Esophagus squamous epithelium (tissue), 5 donors: ENCODE measurements around the gene USH2A. TPM values are rescaled to one million over a fixed set of nuclear protein-coding genes. Genes with fewer than 3 reads are reported as not detected.

Source experiments
- DNase-seq: peaks from one replicate; lab custom pipeline; 2025; lab: John Stamatoyannopoulos, UW
- H3K27ac ChIP-seq, 4 donors: fragments of 200-600 bp; sonication (generic); one replicate each; pipeline ENCODE4 v1.5.1; 2016 to 2019; ENCODE audit warnings: mild to moderate bottlenecking in 1 of 4
- H3K27me3 ChIP-seq, 4 donors: fragments of 200-600 bp; sonication (generic); 1 replicate in 3 of 4; 2 replicates in 1 of 4; pipeline versions ENCODE4 v1.5.1 to v1.6.0; 2017 to 2021; ENCODE audit warnings: antibody characterized with exemption in 1 of 4
- H3K36me3 ChIP-seq, 3 donors: fragments of 200-600 bp; sonication (generic); one replicate each; pipeline ENCODE4 v1.5.1; 2016 to 2019
- H3K4me1 ChIP-seq, 3 donors: fragments of 200-600 bp; sonication (generic); one replicate each; pipeline ENCODE4 v1.5.1; 2017 to 2019
- H3K4me3 ChIP-seq, 4 donors: fragments of 200-600 bp; sonication (generic); 1 replicate in 3 of 4; 2 replicates in 1 of 4; pipeline ENCODE4 v1.5.1; 2016 to 2019; ENCODE audit warnings: mild to moderate bottlenecking in 2 of 4, moderate library complexity in 1 of 4
- H3K9me3 ChIP-seq, 3 donors: fragments of 200-600 bp; sonication (generic); one replicate each; pipeline ENCODE4 v1.5.1; 2016 to 2019
- POLR2A ChIP-seq, 4 donors: fragments of 450-650 bp; IDR thresholded peaks; one replicate each; pipeline ENCODE4 v1.6.1; 2017; ENCODE audit warnings: antibody characterized with exemption in 4 of 4, mild to moderate bottlenecking in 4 of 4, moderate library complexity in 3 of 4
- WGBS, 2 donors: methylation state at CpG; one replicate each; pipeline ENCODE4 v1.1.5; 2018; 5-methylcytosine and 5-hydroxymethylcytosine counted together
- intact Hi-C: fragments of 100-400 bp; cut with DNase I; formaldehyde crosslinking; loops from one replicate; pipeline ENCODE4 v1.15.0; 2022
- small RNA-seq, 4 donors: library from RNA; depleted of rRNA; stranded (forward); fragments of <200 nt; gene quantifications; one replicate each; pipeline ENCODE3, GENCODE V24; 2016
- total RNA-seq, 4 donors: library from RNA; depleted of rRNA; stranded (reverse); fragments of >200 nt; gene quantifications; one replicate each; pipeline ENCODE4 v1.1.0, GENCODE V29; 2016
- TF ChIP-seq, protein P1 (sequence below), 6 experiments: fragments of 450-650 bp in 4 of 6; fragments of 200-600 bp in 2 of 6; sonication (generic) in 2 of 6; IDR thresholded peaks; one replicate each; pipeline ENCODE4 v1.5.1; 2016 to 2019; ENCODE audit warnings: antibody characterized with exemption in 6 of 6, mild to moderate bottlenecking in 4 of 6, moderate library complexity in 4 of 6
- donor health status: DM: yes; HTN: yes; CAD: no.

USH2A gene
- total RNA-seq, 4 donors from 2014 or later: under 0.01 TPM; not detected in 3

DNA sequence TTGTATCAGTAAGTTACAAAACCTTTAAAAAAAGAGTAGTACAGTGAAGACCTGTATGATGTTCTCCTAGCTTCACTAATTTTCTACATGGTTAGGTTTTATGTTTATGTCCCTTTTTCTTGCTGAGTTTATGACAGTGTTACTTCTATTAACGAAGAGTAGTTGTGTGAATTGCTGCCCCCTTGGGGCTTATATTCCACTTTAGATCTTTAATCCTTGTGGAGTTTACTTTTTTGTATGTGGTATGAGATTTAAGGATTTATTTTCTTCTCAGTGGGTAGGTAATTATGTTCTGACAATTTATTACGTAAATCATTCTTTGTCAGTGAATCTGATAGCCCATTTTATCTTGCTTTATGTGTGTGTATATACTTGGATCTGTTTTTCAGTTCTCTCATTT, 841.4 kb downstream of the USH2A start:
- Histone ChIP-seq H3K27me3 (no peaks in the 10 kb centered on the region), H3K4me3 (no peak overlapping the region), H3K4me1 (peaks cover 5 to 39% (median 8%) of the 10 kb centered on the region in 3 donors), H3K36me3 (peaks cover 5 to 76% (median 6%) of the 10 kb centered on the region in 3 donors), H3K9me3 (no peaks in the 10 kb centered on the region), H3K27ac (peak overlapping the region in 3 of 4 donors; percentile 77 to 87 (median 83))
- intact Hi-C loops: no loop called here
- 75 to 90% methylated on average over 2 of the region's 2 CpGs for WGBS, 2 donors
- TF ChIP-seq, protein P1, sequence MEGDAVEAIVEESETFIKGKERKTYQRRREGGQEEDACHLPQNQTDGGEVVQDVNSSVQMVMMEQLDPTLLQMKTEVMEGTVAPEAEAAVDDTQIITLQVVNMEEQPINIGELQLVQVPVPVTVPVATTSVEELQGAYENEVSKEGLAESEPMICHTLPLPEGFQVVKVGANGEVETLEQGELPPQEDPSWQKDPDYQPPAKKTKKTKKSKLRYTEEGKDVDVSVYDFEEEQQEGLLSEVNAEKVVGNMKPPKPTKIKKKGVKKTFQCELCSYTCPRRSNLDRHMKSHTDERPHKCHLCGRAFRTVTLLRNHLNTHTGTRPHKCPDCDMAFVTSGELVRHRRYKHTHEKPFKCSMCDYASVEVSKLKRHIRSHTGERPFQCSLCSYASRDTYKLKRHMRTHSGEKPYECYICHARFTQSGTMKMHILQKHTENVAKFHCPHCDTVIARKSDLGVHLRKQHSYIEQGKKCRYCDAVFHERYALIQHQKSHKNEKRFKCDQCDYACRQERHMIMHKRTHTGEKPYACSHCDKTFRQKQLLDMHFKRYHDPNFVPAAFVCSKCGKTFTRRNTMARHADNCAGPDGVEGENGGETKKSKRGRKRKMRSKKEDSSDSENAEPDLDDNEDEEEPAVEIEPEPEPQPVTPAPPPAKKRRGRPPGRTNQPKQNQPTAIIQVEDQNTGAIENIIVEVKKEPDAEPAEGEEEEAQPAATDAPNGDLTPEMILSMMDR (IDR thresholded peaks at IDR 0.05): no peak
- no peak for TF ChIP-seq POLR2A (IDR thresholded peaks at IDR 0.05)
- no peak for DNase-seq

Small RNA genes within 50 kb of the gene (small RNA-seq; reads per million reads assigned to genes)
- gene MRPS18BP1 (0 reads per million in 4 donors), gene RF00108 (0 reads per million in 4 donors)
